Neural cell (in vitro differentiated cells): ENCODE measurements around the gene UBAC2. TPM values are rescaled to one million over a fixed set of nuclear protein-coding genes. Genes with fewer than 3 reads are reported as not detected.

ENCODE experiments used
- H2AFZ ChIP-seq: fragments of 200-600, 300-800 bp; sonication (generic), shearing (Covaris generic); 2 replicates; pipeline ENCODE4 v1.6.0; 2014; ENCODE audit warnings: low read depth, mild to moderate bottlenecking, antibody characterized with exemption, low read length, moderate library complexity
- H3F3A ChIP-seq: fragments of 200-600 bp; shearing (Covaris generic); 2 replicates; pipeline ENCODE4 v1.6.1; 2016; ENCODE audit warnings: mild to moderate bottlenecking, moderate library complexity, mixed read lengths, antibody characterized with exemption, low read length; ENCODE audit not compliant: insufficient read depth, poor library complexity, severe bottlenecking
- H3K27ac ChIP-seq: fragments of 200-600, 300-800 bp; sonication (generic), shearing (Covaris generic); 2 replicates; pipeline ENCODE4 v1.5.1; 2014; ENCODE audit warnings: mild to moderate bottlenecking, low read length, moderate library complexity
- H3K27me3 ChIP-seq: fragments of 300-800, 200-600 bp; sonication (generic), shearing (Covaris generic); 2 replicates; pipeline ENCODE4 v1.6.0; 2014; ENCODE audit warnings: mild to moderate bottlenecking, low read depth, low read length, moderate library complexity; ENCODE audit not compliant: insufficient read depth
- H3K36me3 ChIP-seq: fragments of 300-800, 200-600 bp; sonication (generic), shearing (Covaris generic); 2 replicates; pipeline ENCODE4 v1.5.1; 2014; ENCODE audit warnings: mild to moderate bottlenecking, antibody characterized with exemption, low read length, moderate library complexity; ENCODE audit not compliant: insufficient read depth
- H3K4me2 ChIP-seq: fragments of 300-800, 200-600 bp; sonication (generic), shearing (Covaris generic); 2 replicates; pipeline ENCODE4 v1.6.0; 2014; ENCODE audit warnings: mild to moderate bottlenecking, low read length
- H3K4me3 ChIP-seq: fragments of 300-800, 200-600 bp; sonication (generic), shearing (Covaris generic); 2 replicates; pipeline ENCODE4 v1.5.1; 2014; ENCODE audit warnings: mild to moderate bottlenecking, low read length, moderate library complexity
- H3K79me2 ChIP-seq: fragments of 200-600 bp; shearing (Covaris generic); replicated peaks from 2 replicates; pipeline ENCODE4 v1.6.0; 2014; ENCODE audit warnings: mild to moderate bottlenecking, low read length, moderate library complexity; ENCODE audit not compliant: insufficient read depth
- H3K9ac ChIP-seq: fragments of 300-800, 200-600 bp; sonication (generic), shearing (Covaris generic); 2 replicates; pipeline ENCODE4 v1.6.1; 2016; ENCODE audit warnings: mild to moderate bottlenecking, low read length, mixed read lengths
- H3K9me2 ChIP-seq: fragments of 200-600 bp; shearing (Covaris generic); 2 replicates; pipeline ENCODE4 v1.6.1; 2016; ENCODE audit warnings: mild to moderate bottlenecking, low read length, mixed read lengths; ENCODE audit not compliant: insufficient read depth
- H3K9me3 ChIP-seq: fragments of 200-600, 300-800 bp; sonication (generic), shearing (Covaris generic); 2 replicates; pipeline ENCODE4 v1.6.1; 2016; ENCODE audit warnings: mild to moderate bottlenecking, mixed run types, low read length, moderate library complexity, mixed read lengths
- H4K20me1 ChIP-seq: fragments of 200-600 bp; shearing (Covaris generic); 2 replicates; pipeline ENCODE4 v1.6.1; 2016; ENCODE audit warnings: mild to moderate bottlenecking, mixed run types; ENCODE audit not compliant: insufficient read depth
- CTCF ChIP-seq: fragments of 450-650 bp; IDR thresholded peaks from 2 replicates; pipeline ENCODE4 v1.5.1; 2014; ENCODE audit warnings: antibody characterized with exemption, mild to moderate bottlenecking, moderate library complexity; ENCODE audit not compliant: poor library complexity, severe bottlenecking
- EP300 ChIP-seq: fragments of 450-650 bp; conservative IDR thresholded peaks from 2 replicates; pipeline ENCODE4 v1.6.1; 2014; ENCODE audit warnings: antibody characterized with exemption, mild to moderate bottlenecking, moderate library complexity; ENCODE audit not compliant: poor library complexity, severe bottlenecking
- EZH2 ChIP-seq: fragments of 200-600, 300-800 bp; shearing (Covaris generic), sonication (generic); IDR thresholded peaks from 2 replicates; pipeline ENCODE4 v1.6.1; 2014; ENCODE audit warnings: antibody characterized with exemption, low read length, borderline replicate concordance, mild to moderate bottlenecking; ENCODE audit not compliant: insufficient read depth, poor library complexity, severe bottlenecking
- MXI1 ChIP-seq: fragments of 450-650 bp; conservative IDR thresholded peaks from 2 replicates; pipeline ENCODE4 v1.6.1; 2014; ENCODE audit warnings: antibody characterized with exemption, mild to moderate bottlenecking; ENCODE audit not compliant: poor library complexity, severe bottlenecking
- POLR2AphosphoS5 ChIP-seq: IDR thresholded peaks from 2 replicates; pipeline ENCODE4 v1.6.1; 2012
- RAD21 ChIP-seq: fragments of 450-650 bp; conservative IDR thresholded peaks from 2 replicates; pipeline ENCODE4 v1.6.1; 2014; ENCODE audit warnings: antibody characterized with exemption, mild to moderate bottlenecking, moderate library complexity
- REST ChIP-seq: IDR thresholded peaks from 2 replicates; pipeline ENCODE4 v1.6.1; 2012; ENCODE audit warnings: borderline replicate concordance
- SMC3 ChIP-seq: fragments of 450-650 bp; conservative IDR thresholded peaks from 2 replicates; pipeline ENCODE4 v1.6.1; 2014; ENCODE audit warnings: antibody characterized with exemption, mild to moderate bottlenecking, moderate library complexity; ENCODE audit not compliant: poor library complexity
- polyA plus RNA-seq: library from polyadenylated mRNA; depleted of rRNA; stranded (reverse); fragments of >200 nt; gene quantifications from 2 replicates; pipeline ENCODE4 v1.2.3, GENCODE V29; 2014

UBAC2 gene
- polyA plus RNA-seq, 1 donor from 2014 or later = 56.9 TPM

GRCh38 chr13:99165753-99166587 lies 34.7 kb upstream of the UBAC2 start:
- H3K9ac ChIP-seq = no peak overlapping the region
- H4K20me1 ChIP-seq = no peaks in the 10 kb centered on the region
- TF ChIP-seq MXI1 (no peak), RAD21 (no peak)
- no peaks in the 10 kb centered on the region for H3K36me3 ChIP-seq
- H3K79me2 ChIP-seq = no peaks in the 10 kb centered on the region
- no peaks in the 10 kb centered on the region for H3K9me2 ChIP-seq
- H2AFZ ChIP-seq = no peak overlapping the region
- no peaks in the 10 kb centered on the region for H3K27me3 ChIP-seq
- no peak overlapping the region for H3K27ac ChIP-seq
- no peaks in the 10 kb centered on the region for H3K9me3 ChIP-seq
- H3K4me2 ChIP-seq = no peak overlapping the region
- no peaks in the 10 kb centered on the region for H3F3A ChIP-seq
- no peak overlapping the region for H3K4me3 ChIP-seq

DNA sequence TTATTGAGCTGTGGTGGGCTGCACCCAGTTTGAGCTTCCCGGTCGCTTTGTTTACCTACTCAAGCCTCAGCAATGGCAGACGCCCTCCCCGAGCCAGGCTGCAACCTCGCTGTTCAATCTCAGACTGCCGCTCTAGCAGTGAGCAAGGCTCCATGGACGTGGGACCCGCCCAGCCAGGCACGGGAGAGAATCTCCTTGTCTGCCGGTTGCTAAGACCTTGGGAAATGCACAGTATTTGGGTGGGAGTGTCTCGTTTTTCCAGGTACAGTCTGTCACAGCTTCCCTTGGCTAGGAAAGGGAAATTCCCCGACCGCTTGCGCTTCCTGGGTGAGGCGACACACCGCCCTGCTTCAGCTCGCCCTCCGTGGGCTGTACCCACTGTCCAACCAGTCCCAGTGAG lies 27.7 kb upstream of the UBAC2 start:
- H2AFZ ChIP-seq = no peak overlapping the region
- H3K4me3 ChIP-seq = no peak overlapping the region
- no peaks in the 10 kb centered on the region for H4K20me1 ChIP-seq
- H3K79me2 ChIP-seq = no peaks in the 10 kb centered on the region
- no peaks in the 10 kb centered on the region for H3K9me3 ChIP-seq
- no peaks in the 10 kb centered on the region for H3K9me2 ChIP-seq
- no peak overlapping the region for H3K9ac ChIP-seq
- no peak overlapping the region for H3K27ac ChIP-seq
- H3K27me3 ChIP-seq = no peaks in the 10 kb centered on the region
- TF ChIP-seq EP300 = no peak
- no peaks in the 10 kb centered on the region for H3K36me3 ChIP-seq
- H3F3A ChIP-seq = no peaks in the 10 kb centered on the region
- H3K4me2 ChIP-seq = no peak overlapping the region

DNA sequence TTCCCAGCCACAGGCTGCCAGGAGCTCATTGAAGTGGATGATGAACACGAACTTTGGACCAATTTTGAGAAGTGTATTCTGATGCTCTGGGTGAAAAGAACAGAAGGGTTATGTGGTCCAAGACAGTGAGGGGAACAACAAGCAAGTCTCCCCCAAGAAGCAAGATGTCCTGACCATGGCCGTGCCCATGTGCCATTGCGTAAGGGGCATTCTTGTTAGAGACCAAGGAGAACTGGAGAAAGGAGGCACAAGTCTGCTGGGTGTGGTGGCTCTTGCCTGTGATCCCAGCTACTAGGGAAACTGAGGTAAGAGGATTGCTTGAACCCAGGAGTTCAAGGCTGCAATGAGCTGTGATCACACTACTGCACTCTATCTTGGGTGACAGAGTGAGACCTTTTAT lies 27.0 kb upstream of the UBAC2 start:
- no peaks in the 10 kb centered on the region for H3K36me3 ChIP-seq
- TF ChIP-seq POLR2AphosphoS5 = no peak
- TF ChIP-seq SMC3 = no peak
- TF ChIP-seq EZH2 = no peak
- no peak for TF ChIP-seq REST
- TF ChIP-seq CTCF = no peak
- H4K20me1 ChIP-seq = no peaks in the 10 kb centered on the region
- no peaks in the 10 kb centered on the region for H3F3A ChIP-seq
- no peak overlapping the region for H3K9ac ChIP-seq
- no peaks in the 10 kb centered on the region for H3K9me3 ChIP-seq
- H3K27ac ChIP-seq = no peak overlapping the region
- no peaks in the 10 kb centered on the region for H3K27me3 ChIP-seq
- no peaks in the 10 kb centered on the region for H3K79me2 ChIP-seq
- H3K4me2 ChIP-seq = no peak overlapping the region
- no peak overlapping the region for H3K4me3 ChIP-seq
- no peak overlapping the region for H2AFZ ChIP-seq
- no peaks in the 10 kb centered on the region for H3K9me2 ChIP-seq
